Neural cell (in vitro differentiated cells): ENCODE data around the gene SREBF1.

Experiments
- EP300 ChIP-seq: fragments of 450-650 bp; conservative IDR thresholded peaks from 2 replicates; pipeline ENCODE4 v1.6.1; 2014; ENCODE audit warnings: antibody characterized with exemption, mild to moderate bottlenecking, moderate library complexity; ENCODE audit not compliant: poor library complexity, severe bottlenecking
- EZH2 ChIP-seq: fragments of 200-600, 300-800 bp; shearing (Covaris generic), sonication (generic); IDR thresholded peaks from 2 replicates; pipeline ENCODE4 v1.6.1; 2014; ENCODE audit warnings: antibody characterized with exemption, low read length, borderline replicate concordance, mild to moderate bottlenecking; ENCODE audit not compliant: insufficient read depth, poor library complexity, severe bottlenecking
- MXI1 ChIP-seq: fragments of 450-650 bp; conservative IDR thresholded peaks from 2 replicates; pipeline ENCODE4 v1.6.1; 2014; ENCODE audit warnings: antibody characterized with exemption, mild to moderate bottlenecking; ENCODE audit not compliant: poor library complexity, severe bottlenecking
- POLR2AphosphoS5 ChIP-seq: IDR thresholded peaks from 2 replicates; pipeline ENCODE4 v1.6.1; 2012
- RAD21 ChIP-seq: fragments of 450-650 bp; conservative IDR thresholded peaks from 2 replicates; pipeline ENCODE4 v1.6.1; 2014; ENCODE audit warnings: antibody characterized with exemption, mild to moderate bottlenecking, moderate library complexity
- SMC3 ChIP-seq: fragments of 450-650 bp; conservative IDR thresholded peaks from 2 replicates; pipeline ENCODE4 v1.6.1; 2014; ENCODE audit warnings: antibody characterized with exemption, mild to moderate bottlenecking, moderate library complexity; ENCODE audit not compliant: poor library complexity
- TAF1 ChIP-seq: IDR thresholded peaks from 2 replicates; pipeline ENCODE4 v1.6.1; 2012; ENCODE audit warnings: low read depth
- TF ChIP-seq, protein P1 (sequence below): fragments of 450-650 bp; IDR thresholded peaks from 2 replicates; pipeline ENCODE4 v1.5.1; 2014; ENCODE audit warnings: antibody characterized with exemption, mild to moderate bottlenecking, moderate library complexity; ENCODE audit not compliant: poor library complexity, severe bottlenecking
- TF ChIP-seq, protein P2 (sequence below): IDR thresholded peaks from 2 replicates; pipeline ENCODE4 v1.6.1; 2012; ENCODE audit warnings: borderline replicate concordance

DNA sequence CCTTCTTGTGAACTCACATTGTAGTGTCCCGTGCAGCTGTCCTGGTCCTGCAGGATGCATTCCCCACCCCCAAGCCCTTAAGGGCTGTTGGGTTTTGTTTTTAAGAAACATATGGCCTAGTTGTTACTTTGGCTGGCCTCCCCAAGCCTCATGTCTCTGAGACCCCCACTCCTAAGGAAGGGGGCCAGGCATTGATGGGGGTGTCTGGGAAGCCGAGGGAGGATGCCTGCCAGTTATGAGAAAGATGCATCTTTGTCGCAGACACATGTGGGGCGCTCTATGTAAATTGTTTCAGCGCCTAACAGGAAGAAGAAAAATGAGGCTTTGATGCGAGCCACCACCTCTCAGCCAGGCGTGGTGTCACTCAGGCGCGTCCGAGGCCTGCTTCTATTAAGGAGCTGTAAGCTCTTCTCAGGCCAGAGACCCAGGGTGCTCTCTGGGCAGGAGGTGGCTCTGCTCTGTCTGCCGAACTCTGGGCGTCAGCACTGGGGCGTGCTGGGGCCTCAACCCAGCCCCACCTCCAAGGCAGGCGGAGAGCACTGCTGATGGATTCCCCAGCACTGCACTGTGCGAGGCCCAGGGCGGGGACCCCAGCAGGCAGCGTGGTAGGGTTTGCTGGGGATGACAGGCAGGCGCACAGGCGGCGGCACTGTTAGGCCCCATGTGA lies 70.6 kb downstream of the SREBF1 start:
- TF ChIP-seq, protein P1, sequence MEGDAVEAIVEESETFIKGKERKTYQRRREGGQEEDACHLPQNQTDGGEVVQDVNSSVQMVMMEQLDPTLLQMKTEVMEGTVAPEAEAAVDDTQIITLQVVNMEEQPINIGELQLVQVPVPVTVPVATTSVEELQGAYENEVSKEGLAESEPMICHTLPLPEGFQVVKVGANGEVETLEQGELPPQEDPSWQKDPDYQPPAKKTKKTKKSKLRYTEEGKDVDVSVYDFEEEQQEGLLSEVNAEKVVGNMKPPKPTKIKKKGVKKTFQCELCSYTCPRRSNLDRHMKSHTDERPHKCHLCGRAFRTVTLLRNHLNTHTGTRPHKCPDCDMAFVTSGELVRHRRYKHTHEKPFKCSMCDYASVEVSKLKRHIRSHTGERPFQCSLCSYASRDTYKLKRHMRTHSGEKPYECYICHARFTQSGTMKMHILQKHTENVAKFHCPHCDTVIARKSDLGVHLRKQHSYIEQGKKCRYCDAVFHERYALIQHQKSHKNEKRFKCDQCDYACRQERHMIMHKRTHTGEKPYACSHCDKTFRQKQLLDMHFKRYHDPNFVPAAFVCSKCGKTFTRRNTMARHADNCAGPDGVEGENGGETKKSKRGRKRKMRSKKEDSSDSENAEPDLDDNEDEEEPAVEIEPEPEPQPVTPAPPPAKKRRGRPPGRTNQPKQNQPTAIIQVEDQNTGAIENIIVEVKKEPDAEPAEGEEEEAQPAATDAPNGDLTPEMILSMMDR, result no peak
- TF ChIP-seq EP300, result peak; percentile 15
- no peak for TF ChIP-seq EZH2
- TF ChIP-seq POLR2AphosphoS5, result peak; percentile 10
- TF ChIP-seq RAD21, result no peak
- no peak for TF ChIP-seq MXI1
- TF ChIP-seq, protein P2, sequence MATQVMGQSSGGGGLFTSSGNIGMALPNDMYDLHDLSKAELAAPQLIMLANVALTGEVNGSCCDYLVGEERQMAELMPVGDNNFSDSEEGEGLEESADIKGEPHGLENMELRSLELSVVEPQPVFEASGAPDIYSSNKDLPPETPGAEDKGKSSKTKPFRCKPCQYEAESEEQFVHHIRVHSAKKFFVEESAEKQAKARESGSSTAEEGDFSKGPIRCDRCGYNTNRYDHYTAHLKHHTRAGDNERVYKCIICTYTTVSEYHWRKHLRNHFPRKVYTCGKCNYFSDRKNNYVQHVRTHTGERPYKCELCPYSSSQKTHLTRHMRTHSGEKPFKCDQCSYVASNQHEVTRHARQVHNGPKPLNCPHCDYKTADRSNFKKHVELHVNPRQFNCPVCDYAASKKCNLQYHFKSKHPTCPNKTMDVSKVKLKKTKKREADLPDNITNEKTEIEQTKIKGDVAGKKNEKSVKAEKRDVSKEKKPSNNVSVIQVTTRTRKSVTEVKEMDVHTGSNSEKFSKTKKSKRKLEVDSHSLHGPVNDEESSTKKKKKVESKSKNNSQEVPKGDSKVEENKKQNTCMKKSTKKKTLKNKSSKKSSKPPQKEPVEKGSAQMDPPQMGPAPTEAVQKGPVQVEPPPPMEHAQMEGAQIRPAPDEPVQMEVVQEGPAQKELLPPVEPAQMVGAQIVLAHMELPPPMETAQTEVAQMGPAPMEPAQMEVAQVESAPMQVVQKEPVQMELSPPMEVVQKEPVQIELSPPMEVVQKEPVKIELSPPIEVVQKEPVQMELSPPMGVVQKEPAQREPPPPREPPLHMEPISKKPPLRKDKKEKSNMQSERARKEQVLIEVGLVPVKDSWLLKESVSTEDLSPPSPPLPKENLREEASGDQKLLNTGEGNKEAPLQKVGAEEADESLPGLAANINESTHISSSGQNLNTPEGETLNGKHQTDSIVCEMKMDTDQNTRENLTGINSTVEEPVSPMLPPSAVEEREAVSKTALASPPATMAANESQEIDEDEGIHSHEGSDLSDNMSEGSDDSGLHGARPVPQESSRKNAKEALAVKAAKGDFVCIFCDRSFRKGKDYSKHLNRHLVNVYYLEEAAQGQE, result no peak
- TF ChIP-seq TAF1, result no peak
- TF ChIP-seq SMC3, result no peak
